ENCODE measurements around the gene HOXD3.

The HOXD3 gene

GRCh38 chr2:176172895-176173566, 15.9 kb downstream of the HOXD3 start:
- DNase-seq (ENCODE audit: low spot score) = no peak
- TF ChIP-seq CTCF (IDR thresholded peaks at IDR 0.05; ENCODE audit: extremely low read depth, missing control alignments) = no peak

GRCh38 chr2:176173567-176174381, 16.7 kb downstream of the HOXD3 start:
- no peak for TF ChIP-seq CTCF (IDR thresholded peaks at IDR 0.05; ENCODE audit: extremely low read depth, missing control alignments)
- DNase-seq (ENCODE audit: low spot score) = no peak

GRCh38 chr2:176174382-176174823, 17.3 kb downstream of the HOXD3 start:
- DNase-seq (ENCODE audit: low spot score) = no peak
- TF ChIP-seq CTCF (IDR thresholded peaks at IDR 0.05; ENCODE audit: extremely low read depth, missing control alignments) = no peak

DNA sequence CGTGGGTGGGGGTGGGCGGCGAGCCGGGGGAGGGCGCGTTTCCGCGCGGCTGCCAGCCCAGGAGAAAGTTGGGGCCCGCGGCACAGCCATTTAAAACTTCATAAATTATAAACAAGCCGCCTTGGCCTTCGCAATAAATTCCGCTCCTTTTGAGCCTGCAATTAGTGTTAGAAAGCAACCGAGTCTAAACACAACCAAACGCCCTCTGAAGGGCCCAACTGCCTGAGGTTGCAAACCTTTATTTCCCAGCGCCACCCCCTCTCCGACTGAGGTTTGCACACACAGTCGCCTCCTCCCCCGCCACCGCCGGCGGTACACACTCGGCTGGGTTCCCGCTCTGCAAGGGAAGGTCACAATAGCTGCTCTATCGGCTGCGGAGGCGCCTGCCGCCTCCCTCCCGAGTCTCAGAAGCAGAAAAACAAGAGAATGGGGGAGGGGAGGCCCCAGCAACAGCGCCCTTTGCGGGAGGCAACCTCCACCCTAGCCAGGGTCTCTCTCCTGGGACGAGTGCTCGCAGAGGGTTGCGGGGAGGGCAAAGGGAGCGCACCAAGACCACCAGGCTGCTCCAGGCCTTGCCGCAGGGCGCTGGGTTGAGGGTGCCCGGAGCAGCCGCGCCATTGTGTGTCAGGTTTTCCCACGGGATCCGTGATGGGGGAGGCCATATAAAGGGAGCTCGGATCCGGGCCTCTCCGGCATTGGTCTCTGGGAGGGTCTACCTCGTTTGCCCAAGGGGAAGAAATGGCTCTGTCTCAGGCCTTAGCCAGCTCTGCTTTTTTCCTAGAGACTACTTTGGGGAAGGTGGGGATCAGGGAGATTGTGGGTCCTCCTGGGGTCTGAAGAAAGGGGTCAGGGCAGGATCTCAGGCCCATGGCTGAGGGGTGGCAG, 18.0 kb downstream of the HOXD3 start:
- TF ChIP-seq CTCF (IDR thresholded peaks at IDR 0.05; ENCODE audit: extremely low read depth, missing control alignments) = no peak
- no peak for DNase-seq (ENCODE audit: low spot score)

- no peak for TF ChIP-seq CTCF (IDR thresholded peaks at IDR 0.05; ENCODE audit: extremely low read depth, missing control alignments)
- DNase-seq (ENCODE audit: low spot score) = no peak
Measured at GRCh38 chr2:176175709-176176607, 18.9 kb downstream of the HOXD3 start.

DNA sequence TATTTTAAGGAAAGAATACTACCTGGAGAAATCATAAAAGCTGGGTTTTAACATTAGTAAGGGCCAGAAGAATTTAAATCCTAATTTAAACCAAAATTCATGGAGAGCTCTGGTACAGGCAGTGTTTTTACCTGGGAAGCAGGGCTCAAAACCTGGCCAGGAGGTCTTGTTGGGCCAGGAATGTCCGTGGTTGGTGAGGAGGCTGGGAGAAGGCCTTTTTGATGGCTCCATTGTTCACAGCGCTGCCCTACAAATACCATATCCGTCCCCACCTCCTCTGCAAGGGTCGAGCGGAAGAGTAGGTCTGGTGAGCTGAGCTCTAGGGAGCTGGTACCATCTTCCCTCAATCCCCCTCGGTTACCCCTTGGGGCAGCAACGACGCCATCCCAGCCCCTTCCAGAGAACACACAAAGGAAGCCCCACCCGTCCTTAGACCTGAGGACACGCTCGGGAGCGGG, 20.5 kb downstream of the HOXD3 start:
- DNase-seq (ENCODE audit: low spot score) = no peak
- no peak for TF ChIP-seq CTCF (IDR thresholded peaks at IDR 0.05; ENCODE audit: extremely low read depth, missing control alignments)

Measured in GM20000 (cell line).